Measurements from ENCODE around the gene SFI1.

The SFI1 gene

GRCh38 chr22:31575190-31575589 is 78.9 kb downstream of the SFI1 start:
- no peak overlapping the region for H3K4me3 Mint-ChIP-seq
- TF ChIP-seq, protein P1, sequence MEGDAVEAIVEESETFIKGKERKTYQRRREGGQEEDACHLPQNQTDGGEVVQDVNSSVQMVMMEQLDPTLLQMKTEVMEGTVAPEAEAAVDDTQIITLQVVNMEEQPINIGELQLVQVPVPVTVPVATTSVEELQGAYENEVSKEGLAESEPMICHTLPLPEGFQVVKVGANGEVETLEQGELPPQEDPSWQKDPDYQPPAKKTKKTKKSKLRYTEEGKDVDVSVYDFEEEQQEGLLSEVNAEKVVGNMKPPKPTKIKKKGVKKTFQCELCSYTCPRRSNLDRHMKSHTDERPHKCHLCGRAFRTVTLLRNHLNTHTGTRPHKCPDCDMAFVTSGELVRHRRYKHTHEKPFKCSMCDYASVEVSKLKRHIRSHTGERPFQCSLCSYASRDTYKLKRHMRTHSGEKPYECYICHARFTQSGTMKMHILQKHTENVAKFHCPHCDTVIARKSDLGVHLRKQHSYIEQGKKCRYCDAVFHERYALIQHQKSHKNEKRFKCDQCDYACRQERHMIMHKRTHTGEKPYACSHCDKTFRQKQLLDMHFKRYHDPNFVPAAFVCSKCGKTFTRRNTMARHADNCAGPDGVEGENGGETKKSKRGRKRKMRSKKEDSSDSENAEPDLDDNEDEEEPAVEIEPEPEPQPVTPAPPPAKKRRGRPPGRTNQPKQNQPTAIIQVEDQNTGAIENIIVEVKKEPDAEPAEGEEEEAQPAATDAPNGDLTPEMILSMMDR (IDR thresholded peaks at IDR 0.05; ENCODE audit: unreplicated experiment in 3 of 3), result no peak
- peaks cover 27% of the 10 kb centered on the region for H3K4me1 Mint-ChIP-seq
- no peaks in the 10 kb centered on the region for H3K27me3 Mint-ChIP-seq (ENCODE audit: low read depth)
- no peaks in the 10 kb centered on the region for H3K9me3 Mint-ChIP-seq
- peaks cover 15% of the 10 kb centered on the region for H3K36me3 Mint-ChIP-seq (ENCODE audit: low read depth)
- no peak overlapping the region for H3K27ac Mint-ChIP-seq

DNA sequence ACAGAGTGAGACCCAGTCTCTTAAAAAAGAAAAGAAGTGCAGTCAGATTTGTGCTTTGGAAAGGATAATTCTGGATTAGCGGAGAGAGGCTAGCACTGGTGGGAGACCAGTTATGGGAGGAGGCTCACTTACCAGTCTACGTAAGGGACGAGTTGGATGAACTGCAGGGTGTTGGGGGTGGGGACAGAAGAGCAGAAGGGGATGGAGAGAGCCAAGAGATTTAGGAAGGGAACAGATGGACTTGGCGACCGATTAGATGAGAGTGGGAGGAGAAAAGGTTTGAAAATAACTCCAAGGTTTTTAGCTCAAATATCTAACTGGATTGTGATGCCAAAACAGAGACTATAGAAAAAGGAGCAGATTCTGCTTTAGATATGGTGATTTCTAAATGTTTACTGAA is 81.4 kb downstream of the SFI1 start:
- Mint-ChIP-seq H3K4me3 (no peak overlapping the region), H3K9me3 (no peaks in the 10 kb centered on the region), H3K36me3 (ENCODE audit: low read depth) (peaks cover 15% of the 10 kb centered on the region), H3K4me1 (peaks cover 28% of the 10 kb centered on the region), H3K27ac (peak overlapping the region in 1 of 3 experiments; percentile 83), H3K27me3 (ENCODE audit: low read depth) (no peaks in the 10 kb centered on the region)
- TF ChIP-seq, protein P1 (IDR thresholded peaks at IDR 0.05; ENCODE audit: unreplicated experiment in 3 of 3), result no peak

DNA sequence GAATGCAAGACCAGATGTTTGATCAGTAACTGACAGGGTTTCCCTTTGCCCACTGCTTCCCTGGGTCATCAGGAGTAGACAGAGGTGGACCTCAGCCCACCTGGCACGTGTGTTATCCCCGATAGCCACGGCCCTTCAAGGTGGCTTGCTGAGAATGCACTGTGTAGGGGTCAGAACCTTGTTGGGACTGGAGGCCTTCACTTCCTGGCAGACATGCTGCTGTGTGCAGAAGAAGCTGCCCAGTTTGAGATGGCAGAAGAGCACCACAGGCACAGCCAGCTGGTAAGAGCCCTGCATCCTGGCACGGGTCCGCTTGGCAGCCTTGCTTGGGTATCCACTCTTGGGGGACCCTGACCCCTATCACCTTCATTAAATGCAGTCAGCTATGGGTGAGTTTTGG is 81.8 kb downstream of the SFI1 start:
- H3K27ac Mint-ChIP-seq, result peak overlapping the region in 1 of 3 experiments; percentile 83
- H3K4me3 Mint-ChIP-seq, result no peak overlapping the region
- H3K27me3 Mint-ChIP-seq (ENCODE audit: low read depth), result no peaks in the 10 kb centered on the region
- peaks cover 28% of the 10 kb centered on the region for H3K4me1 Mint-ChIP-seq
- no peaks in the 10 kb centered on the region for H3K9me3 Mint-ChIP-seq
- TF ChIP-seq, protein P1 (IDR thresholded peaks at IDR 0.05; ENCODE audit: unreplicated experiment in 3 of 3), result no peak
- H3K36me3 Mint-ChIP-seq (ENCODE audit: low read depth), result peaks cover 15% of the 10 kb centered on the region

DNA sequence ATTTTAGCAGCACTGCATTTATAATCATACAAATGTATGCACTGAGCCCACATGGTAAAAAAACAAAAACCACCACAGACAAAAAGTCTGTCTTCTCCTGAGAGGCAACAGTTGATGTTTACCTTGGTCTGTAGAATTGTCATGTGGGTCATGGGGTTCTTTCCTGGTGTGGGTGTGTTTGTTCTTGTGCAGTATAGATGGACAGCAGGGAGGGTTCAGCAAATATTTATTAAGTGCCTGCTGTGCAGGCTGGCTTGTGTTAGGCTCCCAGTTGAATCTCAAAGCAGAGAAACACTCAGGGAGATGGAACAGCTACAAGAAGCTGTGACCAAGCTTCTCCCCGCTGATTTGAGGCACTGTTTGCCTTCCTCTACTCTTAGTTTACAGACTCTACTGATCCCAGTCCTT is 83.5 kb downstream of the SFI1 start:
- no peak overlapping the region for H3K4me3 Mint-ChIP-seq
- H3K9me3 Mint-ChIP-seq, result no peaks in the 10 kb centered on the region
- H3K27me3 Mint-ChIP-seq (ENCODE audit: low read depth), result no peaks in the 10 kb centered on the region
- H3K4me1 Mint-ChIP-seq, result peaks cover 20% of the 10 kb centered on the region
- H3K27ac Mint-ChIP-seq, result peak overlapping the region; percentile 31 to 63 (median 46)
- TF ChIP-seq, protein P1 (IDR thresholded peaks at IDR 0.05; ENCODE audit: unreplicated experiment in 3 of 3), result no peak
- H3K36me3 Mint-ChIP-seq (ENCODE audit: low read depth), result peaks cover 15% of the 10 kb centered on the region

DNA sequence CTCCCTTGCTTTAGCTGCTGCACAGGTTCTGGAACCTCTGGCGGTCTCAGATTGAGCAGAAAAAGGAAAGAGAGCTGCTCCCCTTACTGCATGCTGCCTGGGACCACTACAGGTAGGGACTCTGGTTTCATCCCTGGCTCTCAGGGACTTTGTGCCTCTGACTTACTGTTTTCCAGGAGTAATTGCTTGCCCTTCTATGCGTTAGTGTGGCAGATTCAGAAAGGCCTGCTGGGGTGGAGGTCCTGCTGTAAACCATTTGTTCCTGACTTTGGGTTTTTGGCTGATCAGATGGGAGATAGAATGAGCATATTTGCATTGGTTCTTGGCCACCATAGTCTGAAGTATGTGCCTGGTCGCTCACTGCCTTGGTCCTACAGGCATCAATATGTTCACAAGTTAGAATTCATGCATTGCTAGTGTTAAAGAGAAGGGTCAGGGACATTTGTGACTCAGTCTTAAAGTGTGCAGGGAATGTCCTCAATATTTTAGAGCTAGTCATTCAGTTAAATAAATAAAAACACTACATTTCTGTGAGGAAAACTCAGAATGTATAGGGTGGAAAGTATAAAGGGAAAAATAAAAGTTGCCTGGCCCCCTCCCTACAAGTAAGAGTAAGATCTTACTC is 87.6 kb downstream of the SFI1 start:
- TF ChIP-seq, protein P1 (IDR thresholded peaks at IDR 0.05; ENCODE audit: unreplicated experiment in 3 of 3), result no peak
- Mint-ChIP-seq H3K4me3 (no peak overlapping the region), H3K4me1 (peaks cover 11% of the 10 kb centered on the region), H3K27me3 (ENCODE audit: low read depth) (peaks cover 3% of the 10 kb centered on the region), H3K36me3 (ENCODE audit: low read depth) (peaks cover 29% of the 10 kb centered on the region), H3K27ac (no peak overlapping the region), H3K9me3 (no peaks in the 10 kb centered on the region)

DNA sequence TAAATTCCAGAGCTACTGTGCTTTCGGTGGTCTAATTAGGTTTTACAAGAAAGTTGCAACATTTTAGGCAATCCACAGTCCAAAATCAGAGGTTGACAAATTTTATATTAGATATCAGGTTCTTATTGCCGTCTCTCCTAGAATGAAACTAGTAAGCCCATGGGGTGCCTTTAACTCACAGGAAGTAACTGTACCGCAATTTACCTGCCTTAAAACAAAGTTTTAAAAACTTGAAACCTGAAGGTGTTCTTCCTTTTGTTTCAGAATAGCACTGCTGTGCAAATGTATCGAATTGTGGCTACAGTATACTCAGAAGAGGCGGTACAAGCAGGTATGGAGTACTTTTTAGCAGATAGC is 88.4 kb downstream of the SFI1 start:
- TF ChIP-seq, protein P1 (IDR thresholded peaks at IDR 0.05; ENCODE audit: unreplicated experiment in 3 of 3), result no peak
- H3K9me3 Mint-ChIP-seq, result no peaks in the 10 kb centered on the region
- H3K27ac Mint-ChIP-seq, result no peak overlapping the region
- no peak overlapping the region for H3K4me3 Mint-ChIP-seq
- H3K27me3 Mint-ChIP-seq (ENCODE audit: low read depth), result peaks cover 3% of the 10 kb centered on the region
- peaks cover 33% of the 10 kb centered on the region for H3K36me3 Mint-ChIP-seq (ENCODE audit: low read depth)
- H3K4me1 Mint-ChIP-seq, result peaks cover 11% of the 10 kb centered on the region
